ENCODE data around the gene RBMS3.

Gene RBMS3

DNA sequence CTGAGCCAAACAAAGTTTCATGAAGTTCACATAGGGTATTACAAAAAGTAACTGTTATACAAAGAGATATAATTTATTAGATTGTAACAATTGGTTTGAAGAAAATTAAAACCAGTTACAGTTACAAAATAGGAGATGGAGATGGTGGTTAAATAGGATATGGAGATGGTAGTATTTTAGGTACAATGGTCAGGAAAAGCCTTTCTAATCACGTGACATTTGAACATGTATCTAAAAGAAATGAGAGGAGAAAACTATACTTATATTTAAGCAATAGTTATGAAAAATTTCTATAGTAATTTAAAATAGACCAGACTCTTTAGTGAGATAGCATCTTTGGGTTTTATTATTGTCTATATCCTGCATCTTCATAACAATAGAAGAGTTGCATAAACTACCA, 312.9 kb downstream of the RBMS3 start:
- TF ChIP-seq, protein P1, sequence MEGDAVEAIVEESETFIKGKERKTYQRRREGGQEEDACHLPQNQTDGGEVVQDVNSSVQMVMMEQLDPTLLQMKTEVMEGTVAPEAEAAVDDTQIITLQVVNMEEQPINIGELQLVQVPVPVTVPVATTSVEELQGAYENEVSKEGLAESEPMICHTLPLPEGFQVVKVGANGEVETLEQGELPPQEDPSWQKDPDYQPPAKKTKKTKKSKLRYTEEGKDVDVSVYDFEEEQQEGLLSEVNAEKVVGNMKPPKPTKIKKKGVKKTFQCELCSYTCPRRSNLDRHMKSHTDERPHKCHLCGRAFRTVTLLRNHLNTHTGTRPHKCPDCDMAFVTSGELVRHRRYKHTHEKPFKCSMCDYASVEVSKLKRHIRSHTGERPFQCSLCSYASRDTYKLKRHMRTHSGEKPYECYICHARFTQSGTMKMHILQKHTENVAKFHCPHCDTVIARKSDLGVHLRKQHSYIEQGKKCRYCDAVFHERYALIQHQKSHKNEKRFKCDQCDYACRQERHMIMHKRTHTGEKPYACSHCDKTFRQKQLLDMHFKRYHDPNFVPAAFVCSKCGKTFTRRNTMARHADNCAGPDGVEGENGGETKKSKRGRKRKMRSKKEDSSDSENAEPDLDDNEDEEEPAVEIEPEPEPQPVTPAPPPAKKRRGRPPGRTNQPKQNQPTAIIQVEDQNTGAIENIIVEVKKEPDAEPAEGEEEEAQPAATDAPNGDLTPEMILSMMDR (IDR thresholded peaks at IDR 0.05; ENCODE audit: borderline replicate concordance, control extremely low read depth, extremely low read depth, insufficient read depth, missing control alignments) = no peak
- in situ Hi-C loops (cut with MboI; ENCODE audit: low sequenced_read_pairs, unreplicated experiment) = no loop called here
- no peak for DNase-seq (ENCODE audit: low spot score)

DNA sequence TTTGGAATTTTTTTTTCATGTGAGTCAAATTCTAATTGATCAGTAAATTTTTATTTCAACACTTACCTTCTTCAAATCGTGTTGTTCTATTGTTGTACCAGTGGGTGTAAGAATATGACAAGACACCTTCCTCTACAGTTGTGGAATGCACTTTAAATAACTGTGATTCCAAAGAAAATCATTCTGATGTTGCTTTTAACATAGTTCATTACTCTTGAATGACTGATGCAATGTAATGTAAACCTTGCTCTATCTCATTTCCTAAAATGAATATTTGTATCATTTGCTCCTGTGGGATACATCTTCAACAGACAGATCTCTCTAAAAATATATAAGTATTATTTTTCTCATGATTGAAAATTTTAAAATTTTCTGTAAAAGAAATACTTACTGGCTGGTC, 313.4 kb downstream of the RBMS3 start:
- TF ChIP-seq, protein P1 (IDR thresholded peaks at IDR 0.05; ENCODE audit: borderline replicate concordance, control extremely low read depth, extremely low read depth, insufficient read depth, missing control alignments) = no peak
- in situ Hi-C loops (cut with MboI; ENCODE audit: low sequenced_read_pairs, unreplicated experiment) = no loop called here
- DNase-seq (ENCODE audit: low spot score) = no peak

- DNase-seq (ENCODE audit: low spot score) = no peak
- TF ChIP-seq, protein P1 (IDR thresholded peaks at IDR 0.05; ENCODE audit: borderline replicate concordance, control extremely low read depth, extremely low read depth, insufficient read depth, missing control alignments) = no peak
- in situ Hi-C loops (cut with MboI; ENCODE audit: low sequenced_read_pairs, unreplicated experiment) = no loop called here
These were observed 316.6 kb downstream of the RBMS3 start for GRCh38 chr3:29597376-29598008.

DNA sequence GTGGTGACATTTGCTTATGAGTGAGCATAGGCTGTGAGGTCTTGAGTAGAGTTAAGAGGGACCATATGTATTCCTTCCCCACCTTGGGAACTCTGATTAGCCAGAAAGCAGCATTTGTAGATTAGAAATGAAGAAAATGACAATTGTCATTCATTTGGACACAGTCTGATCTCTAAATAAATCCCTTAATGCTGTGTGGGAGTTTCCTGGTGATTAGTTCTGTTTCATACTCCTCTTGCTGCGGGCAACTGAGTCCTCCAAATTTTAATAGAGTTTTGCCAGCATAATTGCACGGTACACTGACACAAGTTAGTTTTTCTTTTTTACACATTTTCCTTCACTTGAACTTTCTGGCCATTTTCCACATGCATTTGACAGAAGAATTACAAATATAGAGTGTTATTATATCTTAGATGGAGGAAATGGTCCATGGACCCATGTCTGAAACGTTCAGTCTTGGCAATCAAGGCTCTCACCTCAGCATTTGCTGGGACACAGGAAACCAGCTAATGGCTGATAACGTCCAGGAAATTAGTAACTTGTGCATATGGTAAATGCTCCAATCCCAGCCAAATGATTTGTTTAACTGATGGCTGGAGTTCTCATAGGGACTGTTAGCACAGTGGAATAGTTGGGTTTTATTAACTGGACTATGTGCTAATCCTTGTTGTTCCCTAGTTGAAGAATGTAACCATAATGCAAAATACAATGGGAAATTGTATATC, 321.2 kb downstream of the RBMS3 start:
- in situ Hi-C loops (cut with MboI; ENCODE audit: low sequenced_read_pairs, unreplicated experiment) = no loop called here
- TF ChIP-seq, protein P1 (IDR thresholded peaks at IDR 0.05; ENCODE audit: borderline replicate concordance, control extremely low read depth, extremely low read depth, insufficient read depth, missing control alignments) = no peak
- DNase-seq (ENCODE audit: low spot score) = no peak

DNA sequence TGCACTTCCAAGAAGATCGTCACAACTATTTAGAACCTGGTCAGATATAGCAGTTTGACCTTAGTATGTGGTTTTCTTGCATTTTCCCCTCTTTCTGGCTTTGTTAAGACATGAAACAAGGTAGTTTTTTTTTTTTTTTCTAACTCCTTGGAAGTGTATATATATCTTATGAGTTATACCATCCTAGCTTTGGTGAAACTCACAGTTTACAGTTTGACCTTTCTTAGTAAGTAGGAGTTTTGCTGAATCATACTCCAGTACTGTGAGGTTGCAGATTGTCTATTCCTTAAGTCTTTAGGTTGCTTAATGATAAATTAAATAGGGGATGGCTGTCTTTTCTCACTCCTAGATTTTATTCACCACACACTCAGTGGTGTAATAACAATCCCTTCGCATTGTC, 325.0 kb downstream of the RBMS3 start:
- TF ChIP-seq, protein P1 (IDR thresholded peaks at IDR 0.05; ENCODE audit: borderline replicate concordance, control extremely low read depth, extremely low read depth, insufficient read depth, missing control alignments) = no peak
- in situ Hi-C loops (cut with MboI; ENCODE audit: low sequenced_read_pairs, unreplicated experiment) = no loop called here
- DNase-seq (ENCODE audit: low spot score) = no peak

DNA sequence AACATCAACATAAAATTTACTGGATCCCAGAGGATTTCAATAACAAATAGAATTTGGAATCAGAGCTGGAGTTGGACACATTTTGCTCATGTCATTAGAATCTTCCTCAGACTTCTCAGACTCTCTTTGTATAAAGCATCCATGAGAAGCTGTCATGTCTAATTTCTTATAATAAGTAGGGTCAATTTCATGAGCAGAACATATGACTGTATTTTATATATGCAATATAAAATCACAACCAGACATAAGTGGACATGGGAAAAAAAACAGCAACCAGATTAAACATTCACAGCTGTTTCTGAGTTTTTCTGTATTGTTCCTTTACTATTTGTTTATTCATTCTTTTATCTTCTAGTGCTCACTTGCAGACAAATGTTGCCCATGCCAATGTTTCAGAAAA, 325.5 kb downstream of the RBMS3 start:
- in situ Hi-C loops (cut with MboI; ENCODE audit: low sequenced_read_pairs, unreplicated experiment) = no loop called here
- TF ChIP-seq, protein P1 (IDR thresholded peaks at IDR 0.05; ENCODE audit: borderline replicate concordance, control extremely low read depth, extremely low read depth, insufficient read depth, missing control alignments) = no peak
- no peak for DNase-seq (ENCODE audit: low spot score)
